GM03348 (cell line): ENCODE results near the gene BEST2.

ENCODE experiments used
- DNase-seq: peaks from one replicate; pipeline ENCODE4 v3.0.0; 2012; ENCODE audit warnings: low spot score

The BEST2 gene

GRCh38 chr19:12800923-12801465 is 49.4 kb downstream of the BEST2 start:
- DNase-seq: peak; percentile 30

GRCh38 chr19:12801466-12802266 is 50.1 kb downstream of the BEST2 start, which contains the start of the genes PRDX2 and THSD8:
Gene PRDX2, minus strand, starts transcription at chr19:12801800. Its CDS starts 539 bp downstream, at chr19:12801261.
Gene THSD8, plus strand, starts transcription at chr19:12802069. Its CDS starts 3 bp downstream, at chr19:12802072.
- DNase-seq: peak; percentile 89

- DNase-seq: peak; percentile 45
Observed at GRCh38 chr19:12802267-12803106, 50.9 kb downstream of the BEST2 start.

GRCh38 chr19:12804051-12804450 is 52.5 kb downstream of the BEST2 start:
- DNase-seq: no peak

GRCh38 chr19:12806242-12807081 is 54.9 kb downstream of the BEST2 start, which contains the start of gene RNASEH2A:
Gene RNASEH2A, plus strand, starts transcription at chr19:12806584. Its CDS starts 90 bp downstream, at chr19:12806674.
- DNase-seq: peak; percentile 97
